ENCODE results near the gene MLLT1.

MLLT1 gene

DNA sequence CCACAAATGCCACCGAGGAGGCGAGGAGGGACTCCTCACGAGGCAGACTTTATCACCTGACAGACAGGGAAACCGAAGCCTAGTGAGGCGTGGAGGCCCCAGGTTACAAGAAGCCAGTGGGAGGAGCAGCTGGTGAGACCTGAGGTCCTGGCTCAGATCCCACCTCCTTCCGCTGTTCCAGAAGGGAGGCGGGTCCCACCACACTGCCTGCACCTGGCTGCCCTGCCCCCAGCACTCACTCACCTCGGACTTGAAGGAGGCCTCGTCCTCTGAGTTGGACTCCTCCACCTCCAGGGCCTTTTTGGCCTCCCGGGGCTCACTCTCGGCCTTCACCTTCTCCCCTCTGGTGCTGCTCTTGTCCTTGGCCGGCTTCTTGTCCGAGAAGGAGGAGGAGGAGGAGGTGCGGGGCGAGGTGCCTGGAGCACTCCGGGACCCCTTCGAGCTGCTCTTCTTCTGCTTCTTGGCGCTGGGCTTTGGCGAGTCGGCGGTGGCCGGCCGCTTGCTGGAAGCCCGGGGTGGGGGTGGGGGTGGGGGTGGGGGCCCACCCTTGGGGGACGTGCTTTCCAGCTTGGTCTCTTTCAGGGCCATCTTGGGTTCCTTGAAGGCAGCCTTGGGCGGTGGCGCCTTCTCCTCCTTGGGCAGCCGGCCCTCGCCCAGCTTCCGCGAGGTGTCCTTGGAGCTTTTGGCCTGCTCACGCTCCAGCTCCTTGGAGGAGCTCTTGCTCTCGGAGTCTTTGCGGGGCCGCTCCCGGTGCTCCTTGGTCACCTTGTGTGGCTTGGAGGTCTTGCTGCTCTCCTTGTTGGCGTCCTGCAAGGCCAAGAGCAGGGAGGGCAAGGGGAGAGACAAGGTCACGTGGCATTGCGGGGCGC, 57.7 kb downstream of the MLLT1 start:
- DNase-seq: no peak

DNA sequence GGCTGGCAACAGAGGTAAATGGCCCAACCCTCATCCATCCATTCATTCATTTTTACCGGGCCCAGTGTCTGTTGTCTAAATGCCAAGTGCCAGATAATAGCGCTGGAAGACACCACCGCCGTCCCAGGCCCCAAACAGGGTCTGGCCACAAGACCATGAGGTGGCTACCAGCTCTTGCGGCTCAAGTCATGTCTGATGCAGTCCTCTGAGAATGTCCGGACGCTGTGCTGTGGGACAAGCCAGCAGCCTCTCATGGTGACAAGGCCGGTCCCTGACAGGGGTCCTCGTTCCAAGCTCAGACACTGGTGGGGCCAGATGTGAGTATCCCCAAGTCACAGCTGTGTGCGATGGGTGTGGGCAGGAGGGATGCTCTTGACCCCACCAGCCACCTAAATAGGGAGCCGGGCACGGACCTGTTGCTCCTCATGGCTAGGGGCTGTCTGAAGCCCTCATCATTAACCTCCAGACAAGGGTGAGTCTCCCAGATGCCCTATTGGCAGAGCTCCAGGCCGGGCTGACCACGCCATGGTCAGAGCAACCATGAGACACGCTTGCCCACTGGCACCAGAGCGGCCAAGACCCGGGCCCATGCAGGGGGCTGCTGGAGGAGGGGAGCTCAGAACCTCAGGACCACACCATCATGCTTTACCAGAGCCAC, 58.4 kb downstream of the MLLT1 start:
- DNase-seq: no peak

DNA sequence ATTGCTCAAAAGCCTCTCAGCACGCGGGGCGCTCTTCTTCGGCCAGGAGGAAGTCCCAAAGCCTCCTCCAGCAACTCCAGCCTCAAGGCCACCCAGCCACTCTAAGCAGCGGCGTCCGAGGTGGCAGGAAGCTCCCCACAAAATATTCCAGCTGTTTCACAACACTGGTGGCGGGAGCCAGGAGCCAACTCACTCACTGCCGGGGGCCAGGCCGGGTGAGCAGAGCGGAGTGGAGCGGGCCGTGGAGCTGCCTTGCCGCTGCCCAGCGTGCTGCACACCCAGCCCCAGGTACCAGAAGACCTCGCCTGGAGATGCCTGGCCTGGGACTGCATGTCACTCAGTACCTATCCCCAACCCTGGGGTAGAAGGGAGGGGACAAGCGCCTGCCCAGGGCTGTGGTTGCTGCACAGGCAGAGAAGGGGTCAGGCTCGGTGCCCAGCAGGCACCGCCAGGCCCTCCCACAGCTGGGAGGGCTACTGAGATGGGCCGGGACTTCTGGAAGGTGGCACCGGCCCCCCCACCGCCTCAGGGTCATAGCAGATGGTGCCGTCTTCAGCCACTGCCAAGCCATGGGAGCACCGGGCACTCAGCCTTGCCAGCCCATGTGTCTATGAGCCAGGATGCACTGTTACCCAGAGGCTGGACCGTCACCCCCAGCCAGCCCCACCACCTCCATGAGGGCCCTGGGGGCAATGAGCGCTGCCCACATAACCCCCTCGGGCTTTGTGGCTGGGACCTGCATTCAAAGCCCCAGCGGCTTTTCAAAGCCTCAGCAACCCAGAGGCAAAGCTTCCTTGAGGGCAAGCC, 59.2 kb downstream of the MLLT1 start:
- DNase-seq: peak in 2 of 14 donors; percentile 8 to 80

DNA sequence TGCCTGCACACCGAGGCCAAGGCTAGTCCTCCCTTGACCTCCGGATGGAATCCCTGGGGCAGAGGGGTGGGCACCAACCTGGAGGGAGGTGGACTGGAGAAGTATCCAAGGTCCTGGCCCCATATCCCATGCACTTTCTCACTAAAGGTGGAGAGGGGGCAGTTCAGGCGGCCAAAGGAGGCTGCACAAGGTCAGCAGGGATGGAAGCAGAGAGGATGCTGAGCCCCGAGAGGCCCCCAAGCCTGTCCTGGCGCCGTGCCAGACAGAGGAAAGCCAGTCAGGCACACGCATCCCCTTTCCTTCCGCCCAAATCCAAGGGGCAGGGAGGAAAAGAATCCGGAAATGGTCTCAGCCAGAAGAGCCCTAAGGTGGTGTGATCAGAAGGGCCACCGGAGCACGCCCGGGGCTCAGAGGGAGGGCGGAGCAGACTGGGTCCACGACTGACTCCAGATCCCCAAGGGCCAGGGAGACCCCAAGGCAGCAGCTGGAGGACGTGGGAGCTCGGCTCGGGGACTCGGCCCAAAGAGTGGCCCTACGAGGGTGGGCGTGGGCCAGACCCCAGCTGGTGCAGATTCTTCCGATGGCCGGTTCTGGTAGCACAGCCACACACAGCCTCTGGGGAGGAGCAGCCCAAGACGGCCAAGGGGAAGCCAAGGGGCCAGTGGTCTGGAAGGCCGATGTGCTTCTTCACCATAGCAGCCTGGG, 60.0 kb downstream of the MLLT1 start:
- no peak for DNase-seq

DNA sequence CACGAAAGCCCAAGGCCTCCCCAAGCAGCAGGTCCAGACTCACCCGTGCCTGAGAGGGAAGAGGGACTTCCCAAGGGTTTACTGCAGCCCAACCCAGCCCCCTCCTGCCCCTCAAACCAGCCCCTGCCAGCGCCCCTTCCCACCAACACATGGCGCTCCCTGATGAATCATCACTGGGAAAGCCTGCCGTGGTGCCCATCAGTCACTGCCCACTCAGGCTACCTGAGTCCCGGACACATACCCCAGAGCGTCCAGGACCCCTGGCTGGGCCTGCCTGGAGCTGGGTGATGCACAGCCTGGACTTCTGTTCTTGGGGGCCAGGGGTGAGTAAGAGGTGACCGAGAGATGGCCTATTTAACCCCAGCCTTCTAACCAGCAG, 60.6 kb downstream of the MLLT1 start:
- no peak for DNase-seq

DNA sequence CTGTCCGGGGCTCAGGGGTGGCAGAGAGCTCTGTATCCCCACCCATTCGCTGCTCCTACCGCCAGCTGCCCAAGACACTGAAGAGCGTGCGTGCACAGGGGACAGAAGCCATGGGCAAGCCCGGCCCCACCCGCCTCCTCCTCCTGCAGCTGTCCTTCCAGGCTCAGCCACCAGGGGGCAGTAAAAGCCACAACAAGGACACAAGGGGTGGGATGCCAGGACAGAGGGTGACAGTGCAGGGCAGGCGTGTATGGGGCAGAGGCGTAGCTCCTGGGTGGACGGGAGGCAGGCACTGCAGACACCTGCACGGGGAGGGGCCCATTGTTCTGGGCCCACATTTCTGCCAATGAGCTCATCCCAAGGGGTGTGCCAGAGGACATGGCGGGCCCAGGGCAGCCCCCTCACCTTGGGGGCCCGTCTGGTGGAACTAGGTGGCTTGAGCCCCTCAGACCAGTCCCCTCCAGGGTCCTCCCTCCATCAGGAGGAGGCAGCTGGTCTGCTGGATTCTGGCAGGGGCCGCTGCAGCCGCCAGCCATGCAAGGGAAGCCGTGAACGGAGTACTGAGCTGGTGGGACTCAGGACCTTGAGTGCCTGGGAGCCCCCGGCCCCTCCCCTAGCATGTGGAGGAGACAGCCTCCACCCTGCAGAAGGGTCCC, 61.2 kb downstream of the MLLT1 start:
- DNase-seq: peak in 13 of 14 donors; percentile 38 to 91 (median 79)

DNA sequence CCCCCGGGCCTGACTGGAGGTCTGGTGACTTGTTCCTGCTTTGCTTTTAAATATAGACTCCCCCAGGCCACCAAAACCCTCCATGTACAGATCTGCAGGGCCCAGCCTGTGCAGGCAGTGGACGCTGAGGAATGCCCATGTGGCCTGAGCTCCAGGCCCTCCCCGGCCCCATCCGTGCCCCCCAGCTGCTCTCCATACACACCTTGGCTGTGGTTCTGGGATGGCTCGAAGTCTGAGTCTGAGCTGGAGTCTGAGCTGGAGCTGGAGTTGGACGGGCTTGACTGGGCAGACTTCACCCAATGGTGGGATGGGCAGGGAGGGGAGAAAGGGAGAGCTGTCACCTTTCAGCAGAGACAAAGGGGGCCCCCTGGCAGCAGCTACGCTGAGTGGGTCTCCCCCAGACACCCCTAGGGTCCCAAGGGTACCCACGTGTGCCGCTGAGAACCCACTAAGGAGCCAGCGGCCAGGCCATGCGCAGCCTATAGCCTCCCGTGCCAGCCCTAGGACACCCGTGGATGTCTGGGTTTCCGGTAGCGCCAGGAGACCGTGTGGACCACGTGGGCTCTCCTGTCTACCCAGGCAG, 61.9 kb downstream of the MLLT1 start:
- DNase-seq: no peak

DNA sequence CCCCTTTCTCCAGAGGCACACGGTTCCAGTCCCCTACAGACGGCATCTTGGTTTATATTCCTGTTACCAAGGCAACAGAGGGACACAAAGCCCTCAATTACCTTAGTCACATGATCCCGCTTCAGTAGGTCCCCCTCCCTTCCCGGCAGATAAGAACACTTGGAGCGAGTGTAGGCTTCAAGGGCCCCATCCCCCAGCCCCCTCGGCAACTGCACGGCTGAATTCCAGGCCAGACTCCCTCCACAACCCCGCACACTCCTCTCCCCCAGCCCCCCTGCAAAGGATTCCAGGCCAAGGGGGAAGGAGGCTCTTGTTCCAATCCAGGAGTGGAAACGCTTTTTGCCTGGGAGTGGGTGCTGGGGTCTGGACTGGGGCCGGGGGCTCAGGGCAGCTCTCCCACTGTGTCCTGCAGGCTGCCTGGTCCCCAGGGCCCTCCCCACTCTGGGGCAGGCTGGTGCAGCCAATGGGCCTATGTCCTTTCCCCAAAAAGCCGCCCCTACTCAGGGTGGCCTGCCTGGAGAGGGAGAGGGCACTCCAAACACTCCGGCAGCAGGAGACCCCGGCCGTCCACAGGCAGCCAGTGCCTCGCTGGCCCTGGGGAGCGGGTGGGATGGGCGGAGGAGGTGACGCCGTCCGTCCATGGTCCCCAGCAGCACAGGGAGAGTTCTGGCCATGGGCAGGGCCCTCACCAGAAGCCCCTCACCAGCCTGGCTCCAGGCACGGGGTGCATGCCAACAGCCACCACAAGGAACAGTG, 62.6 kb downstream of the MLLT1 start:
- DNase-seq: no peak

DNA sequence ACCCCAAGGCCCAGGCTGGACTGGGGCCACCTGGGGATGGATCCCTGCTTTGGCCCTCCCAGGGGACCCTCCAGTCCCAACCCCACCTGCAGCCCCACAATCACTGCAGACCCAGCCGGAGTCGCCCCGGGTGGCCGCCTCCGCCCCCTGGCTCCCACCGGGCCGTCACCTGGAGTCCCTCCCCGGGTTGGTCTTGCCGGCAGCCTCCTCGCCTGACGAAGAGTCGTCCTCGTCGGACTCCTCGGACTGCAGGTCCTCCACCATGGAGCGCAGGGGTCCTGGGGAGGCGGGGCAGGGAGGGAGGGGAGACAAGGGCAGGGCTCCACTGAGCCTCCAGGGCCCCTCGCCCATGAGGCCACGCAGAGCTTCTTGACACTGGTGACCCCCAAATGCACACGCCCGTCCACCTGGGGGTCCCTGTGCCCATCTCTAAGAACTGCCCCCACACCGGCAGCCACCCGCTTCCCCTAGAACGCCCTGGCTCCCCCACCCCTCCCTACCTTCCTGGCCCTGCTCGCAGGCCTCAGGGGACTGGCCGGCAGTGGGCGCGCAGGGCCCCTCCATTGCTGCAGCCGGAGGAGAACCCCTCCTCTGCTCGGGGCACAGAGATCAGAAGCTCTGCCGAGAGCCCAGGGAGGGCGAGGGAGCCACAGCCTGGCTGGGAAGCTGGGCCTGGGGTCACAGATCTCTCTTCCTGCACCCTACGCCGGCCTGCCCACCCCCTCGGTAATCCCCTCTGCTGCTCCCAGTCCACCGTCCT, 63.4 kb downstream of the MLLT1 start:
- no peak for DNase-seq

DNA sequence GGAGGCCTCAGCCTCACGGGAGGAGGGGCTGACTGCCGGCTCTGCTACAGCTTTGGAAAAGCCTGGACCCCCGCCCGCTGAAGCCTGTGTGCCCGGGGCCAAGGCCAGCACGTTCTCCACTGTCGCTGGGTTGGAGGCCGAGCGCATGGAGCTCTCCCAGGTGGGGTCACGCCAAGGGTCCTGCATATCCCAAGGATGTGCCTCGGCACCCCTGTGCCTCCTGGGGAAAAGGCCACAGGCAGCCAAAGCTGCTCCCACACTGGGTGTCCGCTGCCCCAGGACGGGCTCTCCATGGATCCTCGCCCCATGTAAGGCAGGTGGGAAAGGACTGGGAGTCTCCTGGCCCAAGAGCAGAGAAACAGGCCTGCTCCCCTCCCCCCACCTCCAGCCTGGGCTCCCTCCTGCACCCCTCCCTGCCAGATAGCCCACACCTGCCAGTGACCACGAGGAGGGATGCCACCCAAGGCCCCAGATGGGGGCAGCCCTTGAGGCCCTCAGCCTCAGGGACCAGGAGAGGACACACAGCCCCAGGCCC, 64.0 kb downstream of the MLLT1 start:
- no peak for DNase-seq

DNA sequence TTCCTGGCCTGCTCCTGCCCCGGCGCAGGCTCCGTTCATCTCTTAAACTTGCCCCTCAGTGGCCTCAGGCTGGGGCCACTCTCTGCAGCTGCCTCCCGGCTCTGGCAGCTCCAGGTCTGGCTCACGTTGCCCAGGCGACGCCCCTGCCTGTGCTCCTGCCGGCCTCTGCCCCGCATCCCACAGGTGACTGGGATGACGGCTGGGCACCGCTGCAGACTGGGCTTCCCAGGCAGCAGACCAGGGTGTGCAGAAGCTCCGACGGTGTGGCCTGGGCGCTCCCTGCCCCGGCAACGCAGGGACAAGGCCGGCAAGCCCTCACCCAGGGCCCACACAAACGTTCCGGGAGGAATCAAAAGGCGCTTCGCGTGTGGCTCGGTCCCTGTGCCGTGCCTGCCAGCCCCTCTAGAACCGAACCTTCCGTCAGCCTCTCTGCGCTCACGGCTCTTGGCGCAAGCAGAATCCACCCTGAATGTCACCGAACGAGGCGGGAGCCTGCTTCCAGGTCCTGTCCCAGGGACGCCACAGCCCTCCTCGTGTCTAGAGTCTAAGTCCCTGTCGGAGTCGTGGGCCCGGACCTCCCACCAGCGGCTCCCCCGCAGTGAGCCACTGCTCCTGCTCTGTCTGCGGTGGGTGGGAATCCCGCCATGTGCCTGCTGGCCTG, 64.8 kb downstream of the MLLT1 start:
- DNase-seq: no peak

DNA sequence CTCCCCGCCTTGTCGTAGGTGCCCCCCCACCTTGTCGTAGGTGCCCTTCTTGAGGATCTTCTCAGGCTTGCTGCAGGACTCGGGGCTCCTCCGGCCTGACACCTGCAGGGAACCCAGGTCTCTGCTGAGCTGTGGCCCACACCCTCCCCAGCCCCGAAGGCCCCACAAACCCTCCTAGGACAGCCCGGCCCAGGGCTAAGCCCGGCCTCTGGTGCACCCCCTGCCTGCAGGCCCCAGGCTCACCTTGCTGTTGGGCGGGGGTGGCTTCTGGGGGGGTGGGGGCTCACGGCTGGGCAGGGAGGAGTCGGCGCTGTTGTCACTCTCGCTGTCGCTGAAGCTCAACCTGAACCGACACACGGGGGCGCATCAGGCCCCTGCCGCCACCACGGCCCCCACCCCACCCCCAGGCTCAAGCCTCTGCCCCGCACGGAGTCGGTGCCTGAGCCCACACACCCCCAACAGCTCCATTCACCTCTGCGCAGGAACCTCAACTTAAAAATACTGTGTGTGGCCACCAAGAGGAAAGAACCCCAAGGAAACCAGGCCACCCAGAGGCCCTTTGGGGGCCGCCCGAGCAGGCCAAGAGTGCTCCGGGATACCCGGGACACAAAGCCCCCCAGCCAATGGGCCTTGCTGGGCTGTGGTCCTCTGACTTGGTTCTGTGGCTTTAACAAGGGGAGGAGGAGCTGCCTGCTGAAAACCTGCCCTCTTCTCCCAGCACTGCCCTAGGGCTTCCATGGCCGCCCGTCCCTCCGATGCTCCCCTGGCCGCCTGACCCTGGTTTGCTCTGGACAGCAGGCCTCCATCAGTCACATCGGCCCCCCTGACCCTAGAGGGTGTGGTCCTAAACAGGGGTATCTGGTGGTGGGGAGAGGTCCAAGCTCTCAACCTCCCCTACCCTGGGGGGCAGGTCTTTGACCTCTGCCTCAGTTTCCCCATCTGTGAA, 65.8 kb downstream of the MLLT1 start:
- no peak for DNase-seq

DNA sequence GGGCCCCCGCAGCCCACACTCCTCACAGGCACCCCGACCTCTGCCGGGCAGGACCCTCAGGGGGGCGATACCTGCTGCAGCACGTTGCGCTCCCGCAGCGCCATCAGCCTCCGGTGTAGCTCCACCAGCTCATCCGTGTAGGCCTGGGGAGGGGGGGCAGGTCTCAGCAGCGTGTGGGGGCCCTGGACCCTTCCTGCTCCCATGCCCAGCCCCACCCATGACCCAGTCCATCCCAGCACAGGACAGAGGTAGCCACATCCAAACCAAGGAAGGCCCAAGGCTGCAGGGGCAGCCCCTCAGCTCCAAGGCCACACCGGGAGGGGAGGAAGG, 66.5 kb downstream of the MLLT1 start:
- no peak for DNase-seq

DNA sequence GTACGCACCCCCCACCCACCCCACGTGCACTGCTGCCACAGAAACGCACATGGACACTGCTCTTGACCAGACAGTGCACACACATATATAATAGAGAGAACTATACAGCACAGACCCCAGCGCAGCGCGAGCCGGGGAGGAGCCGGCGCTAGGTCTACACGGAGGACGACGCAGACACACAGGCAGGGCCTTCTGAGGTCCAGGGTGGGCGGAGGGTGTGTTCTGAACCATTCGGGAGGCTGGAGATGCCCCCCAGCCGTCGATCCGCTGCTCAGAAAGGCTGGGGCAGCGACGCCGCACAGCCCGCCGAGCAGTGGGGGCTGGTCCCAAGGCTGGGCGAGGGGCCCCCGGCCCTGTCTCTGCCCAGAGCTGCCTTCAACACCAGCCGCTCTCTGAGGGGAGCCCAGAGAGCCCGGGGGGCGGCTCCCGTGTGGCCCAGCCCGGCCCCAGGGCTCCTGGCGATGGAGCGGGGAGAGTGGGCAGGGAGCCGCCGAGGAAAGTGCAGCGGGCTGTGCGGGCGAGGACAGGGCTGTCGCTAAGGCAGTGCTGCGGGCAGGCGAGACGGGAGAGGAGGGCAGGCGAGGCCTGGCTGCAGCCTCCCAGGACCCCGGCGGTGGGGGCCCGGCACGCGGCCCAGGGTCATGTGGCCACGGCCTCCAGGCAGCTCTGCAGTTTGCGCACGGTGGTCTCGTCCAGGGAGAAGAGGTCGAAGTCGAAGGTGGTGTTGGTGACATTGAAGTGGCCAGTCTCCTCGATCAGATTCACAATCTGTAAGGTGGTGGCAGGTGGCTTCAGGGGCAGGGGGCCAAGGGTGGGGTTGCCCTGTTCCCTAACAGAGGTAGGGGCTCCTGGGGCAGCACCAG, 67.1 kb downstream of the MLLT1 start:
- no peak for DNase-seq

DNA sequence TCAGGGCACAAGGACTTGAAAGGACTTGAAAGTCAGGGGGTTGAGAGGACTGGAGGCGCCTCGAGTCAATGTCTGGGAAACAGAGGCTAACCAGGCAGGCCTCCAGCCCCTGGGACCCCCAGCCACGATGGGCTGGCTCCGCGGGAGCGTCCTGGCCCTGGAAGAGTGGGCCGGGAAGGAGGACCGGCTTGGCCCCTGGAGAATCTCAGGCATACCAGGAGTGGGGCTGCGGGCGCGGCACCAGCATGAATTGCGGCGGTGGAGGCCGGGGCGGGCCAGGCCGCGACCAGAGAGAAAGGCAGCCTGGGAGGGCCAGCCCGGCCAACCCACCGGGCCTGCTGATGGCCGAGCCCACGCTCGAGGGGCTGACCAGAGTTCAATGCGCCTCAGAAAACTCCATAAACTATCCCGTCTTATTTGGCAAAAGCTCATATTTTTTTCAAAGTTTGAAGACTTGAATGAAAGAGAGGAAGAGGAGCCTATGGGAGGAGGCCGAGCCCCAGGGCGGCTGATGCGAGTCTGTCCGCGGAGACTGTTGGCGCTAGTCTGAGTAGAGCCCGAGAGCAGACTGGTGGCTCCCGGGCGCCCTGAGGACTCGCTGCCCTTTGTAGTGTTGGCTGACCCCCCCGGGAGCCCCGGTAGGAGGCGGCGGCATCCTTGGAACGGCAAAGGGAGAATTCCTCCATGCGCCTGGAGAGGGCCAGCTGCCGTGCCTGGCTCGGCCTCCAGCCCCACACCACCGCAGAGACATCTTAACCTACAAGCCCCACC, 68.0 kb downstream of the MLLT1 start:
- no peak for DNase-seq
